ENCODE results near the gene TMEM60.

DNA sequence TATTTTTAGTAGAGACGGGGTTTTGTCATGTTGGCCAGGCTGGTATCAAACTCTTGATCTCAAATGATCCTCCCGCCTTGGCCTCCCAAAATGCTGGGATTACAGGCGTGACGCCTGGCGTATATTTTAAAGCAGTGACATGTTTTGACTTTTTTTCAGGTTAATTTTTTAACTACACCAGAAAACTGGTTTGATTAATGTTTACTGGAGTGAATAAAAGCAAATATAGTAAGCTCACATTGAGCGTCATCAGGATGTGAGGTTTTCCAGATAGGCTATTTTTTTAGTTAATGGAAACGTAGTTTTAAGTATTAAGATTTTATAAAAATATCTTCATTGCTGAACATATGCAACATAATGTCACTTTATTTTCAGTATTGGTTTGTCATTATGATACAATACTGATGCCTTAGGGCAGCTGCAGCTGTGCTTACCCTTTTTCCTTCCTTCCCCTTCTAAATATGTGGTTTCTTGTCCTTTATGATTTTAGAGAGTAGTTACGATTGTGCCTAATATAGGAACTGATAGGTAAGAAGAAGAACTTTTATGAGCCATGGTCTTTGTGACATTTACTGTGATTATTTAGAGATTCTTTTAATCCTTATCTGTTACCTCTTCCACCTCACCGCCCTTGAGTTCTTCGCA is 37.3 kb downstream of the TMEM60 start:
- TF ChIP-seq POLR2A (IDR thresholded peaks at IDR 0.05) = no peak
- TF ChIP-seq, protein P1, sequence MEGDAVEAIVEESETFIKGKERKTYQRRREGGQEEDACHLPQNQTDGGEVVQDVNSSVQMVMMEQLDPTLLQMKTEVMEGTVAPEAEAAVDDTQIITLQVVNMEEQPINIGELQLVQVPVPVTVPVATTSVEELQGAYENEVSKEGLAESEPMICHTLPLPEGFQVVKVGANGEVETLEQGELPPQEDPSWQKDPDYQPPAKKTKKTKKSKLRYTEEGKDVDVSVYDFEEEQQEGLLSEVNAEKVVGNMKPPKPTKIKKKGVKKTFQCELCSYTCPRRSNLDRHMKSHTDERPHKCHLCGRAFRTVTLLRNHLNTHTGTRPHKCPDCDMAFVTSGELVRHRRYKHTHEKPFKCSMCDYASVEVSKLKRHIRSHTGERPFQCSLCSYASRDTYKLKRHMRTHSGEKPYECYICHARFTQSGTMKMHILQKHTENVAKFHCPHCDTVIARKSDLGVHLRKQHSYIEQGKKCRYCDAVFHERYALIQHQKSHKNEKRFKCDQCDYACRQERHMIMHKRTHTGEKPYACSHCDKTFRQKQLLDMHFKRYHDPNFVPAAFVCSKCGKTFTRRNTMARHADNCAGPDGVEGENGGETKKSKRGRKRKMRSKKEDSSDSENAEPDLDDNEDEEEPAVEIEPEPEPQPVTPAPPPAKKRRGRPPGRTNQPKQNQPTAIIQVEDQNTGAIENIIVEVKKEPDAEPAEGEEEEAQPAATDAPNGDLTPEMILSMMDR (IDR thresholded peaks at IDR 0.05) = no peak
